22Rv1 (cell line): ENCODE data around the gene TNS1.

Experiments
- H3K27ac ChIP-seq: fragments of 450-650 bp; 2 replicates; pipeline ENCODE4 v1.5.1; 2017
- ZFX ChIP-seq: fragments of 450-650 bp; IDR thresholded peaks from 2 replicates; pipeline ENCODE4 v1.6.1; 2017; ENCODE audit warnings: antibody characterized with exemption, borderline replicate concordance
- TF ChIP-seq, protein P1 (sequence below): fragments of 450-650 bp; IDR thresholded peaks from 2 replicates; pipeline ENCODE4 v1.5.1; 2017; ENCODE audit warnings: mild to moderate bottlenecking

The TNS1 gene

DNA sequence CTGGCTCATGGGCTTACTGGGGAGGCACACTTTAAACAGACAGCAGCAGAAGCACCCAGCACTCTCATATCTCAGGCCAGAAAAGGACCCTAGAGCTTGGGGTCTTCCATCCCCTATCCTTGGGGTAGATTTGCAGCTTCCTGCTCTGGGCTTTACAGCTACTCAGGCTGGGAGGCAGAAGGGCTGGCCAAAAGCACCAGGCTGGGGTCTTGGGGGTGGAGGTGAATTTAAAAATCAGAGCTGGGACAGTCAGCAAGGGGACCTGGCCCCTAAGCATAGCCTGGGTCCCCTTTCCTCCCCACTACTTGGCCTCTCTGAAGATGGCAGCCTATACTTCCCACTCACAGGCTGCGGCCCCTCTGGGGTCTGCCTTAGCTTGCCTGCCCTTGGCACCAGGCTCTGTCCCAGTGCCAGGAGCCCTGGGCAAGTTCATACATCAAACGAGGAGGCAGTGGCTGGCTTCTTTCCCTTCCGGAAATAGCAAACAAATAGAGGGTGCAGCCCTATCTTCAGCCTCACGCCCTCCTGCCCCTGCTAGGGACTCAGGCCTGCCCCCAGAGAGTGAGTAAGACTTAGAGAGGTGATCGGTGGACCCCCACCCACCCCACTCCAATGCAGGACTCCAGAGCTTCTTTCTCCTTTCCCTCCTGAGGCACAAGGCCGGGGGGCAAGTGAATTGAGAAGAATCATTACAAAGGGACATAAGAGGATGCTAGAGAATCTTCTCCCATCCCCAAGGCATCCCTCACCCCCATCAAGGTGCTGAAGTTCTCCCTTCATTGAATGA, 26.0 kb upstream of the TNS1 start:
- TF ChIP-seq, protein P1, sequence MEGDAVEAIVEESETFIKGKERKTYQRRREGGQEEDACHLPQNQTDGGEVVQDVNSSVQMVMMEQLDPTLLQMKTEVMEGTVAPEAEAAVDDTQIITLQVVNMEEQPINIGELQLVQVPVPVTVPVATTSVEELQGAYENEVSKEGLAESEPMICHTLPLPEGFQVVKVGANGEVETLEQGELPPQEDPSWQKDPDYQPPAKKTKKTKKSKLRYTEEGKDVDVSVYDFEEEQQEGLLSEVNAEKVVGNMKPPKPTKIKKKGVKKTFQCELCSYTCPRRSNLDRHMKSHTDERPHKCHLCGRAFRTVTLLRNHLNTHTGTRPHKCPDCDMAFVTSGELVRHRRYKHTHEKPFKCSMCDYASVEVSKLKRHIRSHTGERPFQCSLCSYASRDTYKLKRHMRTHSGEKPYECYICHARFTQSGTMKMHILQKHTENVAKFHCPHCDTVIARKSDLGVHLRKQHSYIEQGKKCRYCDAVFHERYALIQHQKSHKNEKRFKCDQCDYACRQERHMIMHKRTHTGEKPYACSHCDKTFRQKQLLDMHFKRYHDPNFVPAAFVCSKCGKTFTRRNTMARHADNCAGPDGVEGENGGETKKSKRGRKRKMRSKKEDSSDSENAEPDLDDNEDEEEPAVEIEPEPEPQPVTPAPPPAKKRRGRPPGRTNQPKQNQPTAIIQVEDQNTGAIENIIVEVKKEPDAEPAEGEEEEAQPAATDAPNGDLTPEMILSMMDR, result no peak
- TF ChIP-seq ZFX, result no peak
- no peak overlapping the region for H3K27ac ChIP-seq

DNA sequence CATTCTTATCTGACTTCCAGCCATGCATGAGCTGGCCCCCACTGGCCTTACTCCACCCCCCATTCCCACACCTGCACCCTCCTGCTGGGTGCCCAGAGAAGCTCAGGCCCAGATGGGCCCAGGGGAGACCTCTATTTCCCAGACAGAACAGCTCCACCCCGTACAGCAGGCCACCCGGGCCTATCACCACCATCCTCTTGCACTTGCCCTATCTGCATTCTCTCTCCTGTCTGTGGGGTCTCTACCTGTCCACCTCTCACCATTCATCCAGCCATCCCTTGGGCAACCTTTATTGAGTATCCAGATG, 25.3 kb upstream of the TNS1 start:
- TF ChIP-seq, protein P1, result no peak
- TF ChIP-seq ZFX, result no peak
- no peak overlapping the region for H3K27ac ChIP-seq

DNA sequence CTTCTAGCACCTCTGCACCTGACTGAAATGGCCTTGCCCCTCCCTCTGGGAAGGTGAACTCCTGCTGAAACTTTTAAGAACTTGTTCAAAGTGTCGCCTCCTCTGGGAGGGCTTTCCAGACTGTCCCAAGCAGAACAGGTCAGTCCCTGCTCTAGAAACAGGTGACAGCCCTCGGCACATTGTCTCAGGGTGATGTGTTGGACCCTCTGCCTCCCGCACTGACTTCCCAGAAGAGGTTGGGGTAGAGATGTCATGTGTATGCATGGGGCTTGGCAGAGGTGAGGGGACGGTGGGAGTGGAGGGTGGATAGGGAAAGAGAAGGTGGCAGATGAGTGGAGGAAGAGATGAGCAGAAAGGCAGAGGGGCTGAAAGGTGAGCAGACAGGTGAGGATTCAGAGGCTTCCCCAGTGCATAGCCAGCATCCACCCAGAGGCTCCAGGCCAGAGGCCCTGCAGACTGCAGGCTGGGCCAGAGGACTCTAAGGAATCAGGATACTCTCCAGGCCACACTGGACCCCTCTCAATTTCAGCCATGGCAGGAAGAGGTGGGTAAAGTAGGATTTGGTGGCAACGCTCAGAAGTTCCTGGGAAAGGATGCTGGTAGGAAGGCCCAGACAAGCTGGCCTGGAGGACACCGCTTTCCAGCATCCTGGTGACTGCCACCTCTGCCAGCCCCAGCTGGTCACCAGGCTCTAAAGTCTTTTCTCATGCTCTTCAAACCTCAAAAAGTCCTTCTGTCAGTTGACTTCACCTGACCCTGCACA, 24.8 kb upstream of the TNS1 start:
- no peak overlapping the region for H3K27ac ChIP-seq
- TF ChIP-seq ZFX, result no peak
- TF ChIP-seq, protein P1, result no peak

DNA sequence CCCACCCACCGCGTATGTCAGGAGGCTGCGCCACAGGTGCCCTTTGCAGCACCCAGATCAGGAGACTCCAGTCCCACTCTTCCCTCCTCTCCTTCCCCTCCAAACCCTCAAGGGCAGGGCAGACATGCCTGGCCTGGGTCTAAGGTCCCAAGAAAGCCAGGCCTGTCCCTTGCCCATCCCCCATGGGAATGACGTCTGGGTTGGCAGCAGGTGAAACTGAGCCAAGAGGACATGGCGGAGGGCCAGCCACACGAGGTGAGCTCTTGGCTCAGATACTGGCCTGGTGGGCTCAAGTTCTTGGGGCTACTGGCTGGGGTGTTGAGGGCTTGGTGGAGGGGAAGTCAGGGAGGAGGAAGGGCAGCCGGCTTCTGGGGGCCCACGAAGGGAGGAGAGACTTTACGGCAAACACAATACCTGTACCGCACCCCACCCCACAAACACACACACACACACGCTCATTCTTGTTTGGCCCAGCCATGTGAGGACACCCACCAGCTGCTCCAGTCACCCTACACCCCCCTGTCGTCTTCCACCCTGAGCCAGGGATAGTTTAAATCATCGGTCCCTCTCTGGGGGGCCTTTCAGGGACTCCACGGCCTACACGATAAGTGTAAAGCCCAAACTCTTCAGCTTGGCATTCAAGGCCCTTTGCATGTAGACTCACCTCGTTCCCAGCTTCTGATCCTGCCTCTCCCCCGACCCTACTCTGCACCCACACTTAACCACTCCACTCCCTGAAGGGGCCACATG, 24.1 kb upstream of the TNS1 start:
- no peak overlapping the region for H3K27ac ChIP-seq
- no peak for TF ChIP-seq ZFX
- TF ChIP-seq, protein P1, result no peak

DNA sequence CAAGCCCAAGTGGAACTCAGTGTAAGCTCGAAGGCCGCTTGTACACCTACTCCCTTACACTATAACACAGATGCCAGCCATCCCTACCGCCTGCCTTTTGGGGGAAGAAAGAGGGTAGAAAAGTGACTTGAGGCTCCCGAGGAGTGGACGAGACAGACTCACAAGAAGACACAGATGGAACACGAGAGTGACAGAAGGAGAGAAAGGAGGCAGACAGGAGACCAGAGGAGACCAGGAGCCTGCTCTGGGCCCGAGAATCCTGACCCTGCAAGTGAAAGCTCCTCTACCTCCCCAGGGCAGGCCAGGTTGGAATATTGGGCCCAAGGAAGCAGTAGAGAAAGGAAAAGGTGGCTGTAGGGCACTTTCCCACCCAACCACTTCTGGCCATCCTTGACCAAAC, 23.4 kb upstream of the TNS1 start:
- H3K27ac ChIP-seq, result no peak overlapping the region
- TF ChIP-seq ZFX, result no peak
- TF ChIP-seq, protein P1, result no peak

DNA sequence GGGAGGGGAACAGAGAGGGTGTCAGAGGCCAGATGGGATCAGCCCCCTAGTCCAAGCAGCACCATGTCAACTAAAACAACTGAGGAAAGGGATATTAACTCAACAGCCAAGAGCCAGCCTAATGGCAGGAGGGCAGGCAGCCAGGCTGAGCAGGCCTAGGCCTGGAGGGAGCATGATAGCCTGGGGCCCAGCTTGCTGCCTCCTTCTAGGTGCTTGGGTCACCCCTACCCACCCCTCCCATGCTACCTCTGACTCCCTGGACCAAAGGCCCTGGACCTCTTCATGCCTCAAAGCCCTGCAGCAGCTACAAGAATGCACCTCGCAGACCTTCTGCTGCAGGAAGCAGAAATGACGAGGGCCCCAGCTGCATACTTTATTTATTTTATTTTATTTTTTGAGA, 22.1 kb upstream of the TNS1 start:
- H3K27ac ChIP-seq, result no peak overlapping the region
- TF ChIP-seq, protein P1, result no peak
- no peak for TF ChIP-seq ZFX

- no peak overlapping the region for H3K27ac ChIP-seq
- TF ChIP-seq ZFX, result no peak
Observed at GRCh38 chr2:218024336-218024735, 21.5 kb upstream of the TNS1 start.
